Occipital lobe (tissue), 2 donors: ENCODE results near the gene TMEFF1. TPM values are rescaled to one million over a fixed set of nuclear protein-coding genes. Genes with fewer than 3 reads are reported as not detected.
A peak's percentile ranks its signal among the peaks of the same experiment; 100 is the strongest.

ENCODE experiments used
- DNase-seq: peaks from one replicate; lab custom pipeline; 2025; lab: John Stamatoyannopoulos, UW
- total RNA-seq: library from RNA; depleted of rRNA; stranded (reverse); fragments of >200 nt; gene quantifications from one replicate; pipeline ENCODE4 v1.2.3, GENCODE V29; 2014

Gene TMEFF1
- total RNA-seq, 1 donor from 2014 or later: 47.6 TPM

DNA sequence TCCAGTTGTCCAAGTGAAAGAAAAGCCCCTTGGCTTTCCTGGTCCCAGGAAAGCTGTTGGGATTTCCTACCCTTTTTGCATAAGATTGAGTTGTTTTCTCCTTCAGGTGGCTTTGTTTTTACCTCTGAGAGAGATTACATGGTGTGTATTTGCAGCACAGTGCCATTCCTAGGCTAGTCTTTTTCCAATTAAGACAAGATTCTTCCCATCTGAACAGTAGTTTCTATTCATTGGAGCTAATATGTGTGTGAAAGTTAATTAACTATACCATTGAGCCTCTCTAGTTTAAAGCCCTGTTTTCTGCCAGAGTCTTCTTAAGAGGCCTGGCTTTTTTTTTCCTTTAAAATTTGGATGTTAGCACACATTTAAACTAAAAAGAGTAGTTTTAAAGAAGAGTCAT is 25.9 kb upstream of the TMEFF1 start:
- DNase-seq: no peak

DNA sequence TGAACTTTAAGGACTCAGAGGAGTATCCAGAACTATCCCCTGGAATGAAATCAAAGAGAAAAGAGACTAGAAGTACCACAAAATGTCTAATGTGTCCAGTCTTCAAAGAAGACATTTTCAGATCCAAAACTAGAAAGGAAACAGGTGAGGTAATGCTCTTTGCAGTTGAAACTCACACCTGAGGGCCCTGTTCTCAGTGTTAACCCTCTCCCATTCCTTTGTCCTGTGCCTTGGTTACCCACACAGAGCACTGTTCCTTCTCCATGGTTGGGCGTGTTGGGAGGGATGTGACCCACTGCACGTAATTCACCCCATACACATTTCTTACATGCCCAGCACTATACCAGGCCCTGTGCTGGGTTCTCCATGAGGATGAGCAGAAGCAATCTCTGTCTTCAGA is 24.7 kb upstream of the TMEFF1 start:
- no peak for DNase-seq

DNA sequence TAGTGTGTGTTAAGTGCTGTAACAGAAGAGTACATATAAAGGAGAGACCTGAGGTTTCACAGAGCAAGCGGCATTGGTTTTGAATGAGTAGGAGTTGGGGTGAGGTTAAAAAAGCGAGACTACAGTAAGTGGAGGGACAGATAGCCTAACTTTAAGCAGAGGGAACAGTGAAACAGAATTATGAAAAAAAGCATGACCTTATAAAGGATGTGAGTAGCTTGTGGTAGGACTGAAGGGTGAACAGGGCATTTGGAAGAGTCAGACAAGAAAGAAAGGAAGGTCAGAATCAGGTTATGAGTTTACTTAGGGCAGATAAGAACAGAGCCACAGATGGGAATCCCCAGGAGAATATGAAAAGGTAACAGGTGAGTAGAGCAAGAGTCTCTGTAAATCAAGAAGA is 23.5 kb upstream of the TMEFF1 start:
- DNase-seq: no peak

DNA sequence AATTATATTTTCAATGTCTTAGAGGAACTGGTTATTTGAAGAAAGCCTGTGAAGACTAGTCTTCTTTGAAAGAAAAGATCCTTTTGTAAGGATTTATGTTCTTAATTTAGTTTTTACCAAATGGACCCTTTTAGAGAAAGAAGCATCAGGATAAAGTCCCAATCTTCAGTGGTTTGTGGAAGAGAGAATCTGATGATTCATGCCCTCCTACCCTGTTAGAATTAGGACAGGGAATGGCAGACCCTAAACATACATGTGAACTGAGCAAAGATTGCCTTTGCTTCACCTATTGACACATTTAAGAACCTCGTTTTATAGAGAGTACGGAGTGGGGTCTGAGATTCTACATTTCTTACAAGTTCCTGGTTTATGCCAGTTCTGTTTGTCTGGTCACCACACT is 20.1 kb upstream of the TMEFF1 start:
- DNase-seq: no peak

DNA sequence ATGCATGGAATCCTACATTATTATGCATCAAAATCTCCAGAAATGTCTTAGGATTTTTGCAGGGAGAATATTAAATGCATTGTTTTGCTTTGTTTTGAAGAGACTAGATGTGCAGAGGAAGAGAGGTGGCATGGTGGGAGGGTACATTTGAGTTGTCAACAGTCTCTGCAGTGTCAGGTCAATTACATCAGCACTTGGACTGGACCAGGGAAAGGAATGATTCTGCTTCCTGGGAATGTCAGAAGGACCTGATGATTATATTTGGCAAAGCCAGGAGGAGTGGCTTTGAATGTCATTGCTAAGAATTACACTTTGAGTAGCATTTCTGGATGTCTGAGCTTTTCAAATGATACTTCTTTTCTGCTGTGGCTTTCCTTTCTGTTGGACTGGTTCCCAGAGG is 17.5 kb upstream of the TMEFF1 start:
- DNase-seq: no peak

DNA sequence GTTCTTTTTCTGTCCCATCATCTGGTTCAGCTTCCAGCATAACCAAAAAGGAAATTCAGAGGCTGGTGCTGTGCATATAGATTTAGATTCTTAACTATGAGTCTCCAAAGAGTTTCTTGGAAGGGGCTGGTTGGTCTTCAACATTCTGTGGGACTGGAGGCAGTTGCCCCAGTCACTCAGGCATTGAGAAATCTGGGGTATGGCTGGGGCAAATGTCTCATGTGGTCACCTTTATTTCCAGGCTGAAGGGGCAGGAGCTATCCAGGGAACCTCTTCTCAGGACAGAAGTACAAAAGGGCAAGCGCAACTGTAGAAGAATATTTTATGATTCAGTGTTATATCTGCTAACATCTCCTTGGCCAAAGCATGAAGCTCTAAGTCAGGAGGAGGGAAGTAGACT is 15.4 kb upstream of the TMEFF1 start:
- DNase-seq: no peak

DNA sequence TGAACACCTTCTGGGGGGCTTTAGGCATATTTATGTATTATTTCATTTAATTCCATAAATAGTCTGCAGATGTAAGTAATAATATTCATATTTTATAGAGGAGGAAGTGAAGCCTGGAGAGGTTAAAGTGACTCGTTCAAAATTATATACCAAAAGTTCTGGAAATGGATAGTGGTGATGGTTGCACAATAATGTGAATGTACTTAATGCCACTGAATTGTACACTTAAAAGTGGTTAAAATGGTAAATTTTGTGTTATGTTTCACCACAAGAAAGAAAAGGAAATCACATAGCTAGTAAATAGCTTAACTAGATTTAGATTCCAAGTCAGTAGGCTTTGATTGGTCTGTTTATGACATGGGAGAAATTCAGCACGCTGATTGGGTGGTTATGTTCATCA is 13.0 kb upstream of the TMEFF1 start:
- DNase-seq: no peak

DNA sequence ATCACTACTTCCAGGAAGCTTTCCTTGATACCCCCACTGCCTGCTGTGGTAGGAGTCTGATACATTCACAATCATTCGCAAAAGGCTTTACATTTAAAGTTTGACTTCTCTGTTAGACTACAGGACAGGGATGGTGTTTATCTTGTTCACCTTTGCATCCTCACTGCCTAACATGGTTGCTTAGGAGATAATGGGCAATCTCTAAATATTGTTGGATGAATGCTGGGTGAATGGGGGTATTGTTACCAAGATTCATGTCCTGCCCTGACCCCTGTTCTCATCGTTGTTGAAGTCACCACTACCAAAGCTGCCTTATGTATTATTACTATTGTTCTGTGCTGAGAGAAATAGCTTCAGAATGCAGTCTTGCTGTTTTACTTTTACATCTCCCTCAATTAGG is 7.7 kb upstream of the TMEFF1 start:
- DNase-seq: no peak

DNA sequence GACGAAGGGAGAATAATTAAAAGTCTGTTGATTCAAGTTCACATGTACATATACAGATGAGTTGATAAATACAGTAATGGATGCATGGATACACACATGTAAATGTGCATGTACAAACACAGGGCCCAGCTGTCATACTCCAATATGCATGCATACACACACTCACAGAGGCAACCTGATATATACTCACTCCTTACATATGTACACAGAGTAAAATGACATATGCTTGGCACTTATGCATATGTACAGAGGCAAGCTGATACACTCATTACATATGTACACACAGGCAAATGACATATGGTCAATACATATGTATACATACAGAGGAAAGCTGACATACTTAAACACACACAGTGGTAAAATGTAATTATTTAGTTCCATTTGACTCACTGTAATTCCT is 7.2 kb upstream of the TMEFF1 start:
- DNase-seq: no peak

DNA sequence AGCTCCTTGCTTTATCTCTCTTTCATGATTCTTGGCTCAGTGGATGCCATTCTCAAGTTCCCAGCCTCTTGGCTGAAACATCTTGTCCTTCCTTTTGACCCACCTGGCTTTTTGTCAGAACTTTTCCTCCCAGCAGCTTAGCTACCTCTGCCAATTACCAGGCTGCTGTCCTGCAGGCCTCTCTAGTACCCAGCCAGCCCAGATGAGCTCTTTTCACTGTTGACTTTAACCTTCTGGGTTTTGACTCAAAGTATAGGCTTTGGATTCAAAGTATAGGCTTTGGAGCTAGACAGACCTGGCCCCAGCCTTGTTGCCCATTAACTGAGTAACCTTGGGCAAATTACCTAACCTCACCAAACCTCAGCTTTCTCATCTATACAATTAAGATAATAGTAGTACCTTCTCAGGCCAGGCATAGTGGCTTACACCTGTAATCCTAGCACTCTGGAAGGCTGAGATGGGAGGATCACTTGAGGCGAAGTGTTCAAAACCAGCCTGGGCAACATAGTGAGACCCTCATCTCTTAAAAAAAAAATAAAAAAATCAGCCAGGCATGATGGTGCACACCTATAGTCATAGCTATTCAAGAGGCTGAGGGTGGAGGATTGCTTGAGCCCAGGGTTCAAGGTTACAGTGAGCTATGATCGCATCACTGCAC is 6.6 kb upstream of the TMEFF1 start:
- no peak for DNase-seq

DNA sequence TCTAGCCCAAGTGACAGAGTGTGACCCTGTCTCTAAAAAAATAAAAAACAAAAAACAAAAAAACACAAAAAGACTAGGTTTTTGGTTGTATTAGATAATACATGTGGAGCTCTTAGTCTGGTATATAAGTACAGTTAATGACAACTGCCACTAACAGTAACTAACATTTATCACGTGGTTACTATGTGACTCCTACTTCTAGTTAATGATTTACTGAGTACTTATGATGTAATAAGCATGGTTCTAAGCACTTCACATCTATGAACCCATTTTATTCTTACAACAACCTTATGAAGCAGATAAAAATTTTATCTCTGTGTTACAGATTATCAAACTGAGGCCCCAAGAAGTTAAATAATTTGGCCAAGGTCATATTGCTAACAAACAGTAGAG is 6.1 kb upstream of the TMEFF1 start:
- DNase-seq: no peak

DNA sequence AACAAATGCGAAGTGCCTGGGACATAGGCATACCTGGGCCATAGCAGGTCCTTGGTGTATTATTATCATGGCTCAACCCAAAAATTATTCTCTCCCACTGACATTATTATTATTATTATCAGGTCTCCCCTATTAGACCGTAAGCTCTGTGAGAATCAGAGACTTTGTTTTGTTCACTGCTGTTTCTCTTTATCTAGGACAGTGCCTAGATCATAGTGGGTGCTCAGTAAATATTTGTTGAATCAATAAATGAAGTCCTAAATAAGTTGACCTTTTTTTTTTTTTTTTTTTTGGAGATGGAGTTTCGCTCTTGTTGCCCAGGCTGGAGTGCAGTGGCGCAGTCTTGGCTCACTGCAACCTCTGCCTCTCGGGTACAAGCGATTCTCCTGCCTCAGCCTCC is 4.9 kb upstream of the TMEFF1 start:
- DNase-seq: no peak

DNA sequence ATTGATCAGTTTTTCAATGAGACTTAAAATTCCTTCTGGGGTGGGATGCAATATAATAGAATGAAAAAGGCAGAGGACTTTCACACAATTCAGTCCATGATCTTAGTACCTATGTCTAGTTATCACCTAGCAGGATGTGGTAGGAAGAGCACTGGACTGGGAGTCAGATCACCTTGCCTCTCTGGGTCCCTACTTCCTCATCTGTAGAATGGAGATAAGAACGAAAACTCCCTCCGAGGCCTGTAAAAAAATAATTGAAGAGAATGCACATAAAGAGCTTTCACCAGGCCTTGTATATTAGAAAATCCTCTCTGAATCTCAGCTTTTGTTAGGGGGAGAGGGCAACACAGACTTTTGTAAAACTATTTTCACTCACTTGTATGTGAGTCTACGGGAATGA is 681 bp upstream of the TMEFF1 start:
- no peak for DNase-seq

DNA sequence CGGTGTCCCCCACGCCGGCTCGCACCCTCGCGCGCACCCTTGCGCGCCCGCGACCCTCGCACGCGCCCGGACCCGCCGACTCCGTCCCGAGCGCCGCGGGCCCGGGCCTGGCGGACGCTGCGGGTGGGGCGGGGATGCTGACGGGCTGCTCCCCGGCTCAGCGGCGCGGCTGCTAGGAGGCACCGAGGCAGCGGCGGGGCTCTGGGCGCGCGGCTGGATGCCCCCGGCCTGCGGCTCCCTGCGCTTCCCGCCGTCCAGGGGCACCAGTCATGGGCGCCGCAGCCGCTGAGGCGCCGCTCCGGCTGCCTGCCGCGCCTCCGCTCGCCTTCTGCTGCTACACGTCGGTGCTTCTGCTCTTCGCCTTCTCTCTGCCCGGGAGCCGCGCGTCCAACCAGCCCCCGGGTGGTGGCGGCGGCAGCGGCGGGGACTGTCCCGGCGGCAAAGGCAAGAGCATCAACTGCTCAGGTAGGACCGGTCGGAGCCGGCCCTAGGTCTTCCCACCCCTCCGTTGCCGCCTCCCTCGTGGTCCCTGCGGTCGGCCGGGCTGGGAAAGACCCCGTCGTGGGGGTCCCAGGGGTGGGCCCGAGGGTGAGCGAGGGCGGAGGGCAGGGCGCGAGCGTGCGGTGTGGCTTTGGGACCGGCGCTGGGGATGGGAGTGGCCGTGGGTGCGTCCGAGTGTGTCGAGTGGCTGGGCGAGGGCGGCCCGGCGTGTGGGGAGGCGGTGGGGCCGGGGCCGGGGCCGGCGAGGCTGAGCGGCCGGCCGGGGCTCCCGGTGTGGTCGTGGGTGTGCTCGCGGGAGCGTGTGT is 530 bp downstream of the TMEFF1 start:
- peak; percentile 52 for DNase-seq

DNA sequence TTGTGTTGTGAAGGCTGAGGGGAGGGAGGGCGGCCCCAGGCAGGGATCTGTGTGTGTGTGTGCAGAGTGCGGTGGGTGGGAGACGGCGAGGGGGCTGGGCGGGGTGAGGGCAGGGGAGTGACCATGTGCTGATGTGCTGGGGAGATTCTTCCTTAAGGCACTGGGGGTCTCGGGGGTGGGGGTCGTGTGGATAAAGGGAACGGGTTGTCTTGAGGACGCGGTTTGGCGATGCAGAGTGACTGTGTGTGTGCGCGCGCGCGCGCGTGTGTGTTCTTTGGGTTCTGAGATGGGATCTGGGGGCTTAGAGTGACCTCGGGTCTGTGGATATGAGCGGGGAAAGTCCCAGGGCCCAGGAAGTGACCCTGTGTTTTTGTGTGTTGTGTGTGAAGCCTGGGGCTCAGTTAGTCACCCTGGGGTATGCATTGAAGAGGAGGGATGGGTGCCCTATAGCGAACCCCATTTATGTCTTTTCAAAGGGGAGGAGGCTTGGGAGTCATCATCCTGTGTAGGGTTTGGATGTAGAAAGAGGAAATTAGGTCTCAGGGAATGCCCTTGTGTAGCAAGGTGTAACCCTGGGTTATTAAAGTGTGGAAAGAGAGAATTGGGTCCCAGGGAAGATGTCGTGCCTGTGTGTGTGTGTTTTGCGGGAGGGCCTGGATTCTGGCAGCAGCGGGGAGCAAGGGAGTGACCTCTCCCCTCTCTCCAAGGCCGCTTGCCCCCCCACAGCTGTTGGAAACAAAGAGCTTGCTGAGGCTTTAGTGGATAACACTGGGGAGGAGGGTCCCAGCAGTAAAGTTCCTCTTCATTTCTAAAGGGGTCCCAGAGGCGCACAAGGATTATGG is 1.4 kb downstream of the TMEFF1 start:
- no peak for DNase-seq

DNA sequence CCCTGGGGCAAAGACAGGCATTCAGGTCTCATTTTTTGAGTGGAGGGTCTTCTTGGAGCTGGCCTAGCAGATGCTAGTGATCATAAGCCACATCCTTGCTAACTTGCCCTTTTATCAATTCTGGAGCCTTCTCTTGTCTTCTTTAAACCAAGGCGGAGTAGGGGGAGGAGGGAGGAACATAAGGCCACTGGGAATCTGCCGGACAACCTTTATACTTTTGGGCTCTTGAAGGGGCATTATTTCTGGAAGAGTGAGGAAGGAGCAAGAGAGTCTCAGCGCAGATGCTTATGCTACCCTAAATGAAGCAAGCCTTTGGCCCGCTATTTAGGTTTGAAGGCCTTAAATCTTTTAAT is 2.0 kb downstream of the TMEFF1 start:
- DNase-seq: no peak

DNA sequence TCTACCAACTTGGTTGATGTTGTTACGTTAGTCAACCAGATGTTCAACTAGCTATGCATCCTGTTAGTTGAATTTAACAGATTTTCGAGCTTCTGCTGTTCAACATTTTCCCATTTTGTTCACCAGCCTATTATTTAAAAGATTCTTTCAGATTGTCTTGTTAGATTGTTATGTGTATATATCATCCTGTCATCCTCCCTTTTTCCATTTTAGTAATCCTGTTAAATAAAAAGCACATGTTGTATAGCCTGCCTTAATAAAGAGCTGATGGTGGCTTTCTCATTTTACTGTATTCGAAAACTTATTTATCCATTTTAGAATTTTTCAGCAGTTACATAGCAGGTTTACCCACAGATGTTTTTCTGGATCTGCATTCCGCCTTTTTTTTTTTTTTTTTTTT is 4.3 kb downstream of the TMEFF1 start:
- DNase-seq: no peak

DNA sequence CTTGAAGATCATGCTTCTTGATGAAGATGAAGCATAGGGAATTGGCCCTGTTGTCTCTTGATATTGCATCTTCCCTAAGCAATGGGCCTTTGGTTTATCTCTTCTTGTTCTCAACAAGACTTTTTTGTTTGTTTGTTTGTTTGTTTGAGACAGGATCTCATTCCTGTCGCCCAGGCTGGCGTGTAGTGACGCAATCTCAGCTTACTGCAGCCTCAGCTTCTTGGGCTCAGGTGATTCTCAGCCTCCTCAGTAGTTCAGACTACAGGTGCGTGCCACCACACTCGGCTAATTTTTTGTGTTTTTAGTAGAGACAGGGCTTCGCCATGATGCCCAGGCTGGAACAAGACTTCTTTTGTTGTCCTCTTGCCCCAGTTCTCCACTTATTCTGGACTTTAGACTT is 5.2 kb downstream of the TMEFF1 start:
- no peak for DNase-seq

DNA sequence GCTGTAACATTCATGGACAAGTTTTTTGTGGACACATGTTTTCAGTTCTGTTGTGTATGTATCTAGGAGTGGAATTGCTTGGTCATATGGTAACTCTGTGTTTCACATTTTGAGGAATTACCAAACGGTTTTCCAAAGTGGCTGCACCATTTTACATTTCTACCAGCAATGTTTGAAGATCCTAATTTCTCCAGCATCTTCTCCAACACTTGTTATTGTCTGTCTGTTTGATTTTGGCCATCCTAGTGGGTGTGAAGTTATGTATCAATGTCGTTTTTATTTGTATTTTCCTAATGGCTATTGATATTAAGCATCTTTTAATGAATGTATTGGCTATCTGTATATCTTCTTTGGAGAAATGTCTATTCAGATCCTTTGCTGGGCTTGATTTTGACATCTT is 6.9 kb downstream of the TMEFF1 start:
- DNase-seq: no peak

DNA sequence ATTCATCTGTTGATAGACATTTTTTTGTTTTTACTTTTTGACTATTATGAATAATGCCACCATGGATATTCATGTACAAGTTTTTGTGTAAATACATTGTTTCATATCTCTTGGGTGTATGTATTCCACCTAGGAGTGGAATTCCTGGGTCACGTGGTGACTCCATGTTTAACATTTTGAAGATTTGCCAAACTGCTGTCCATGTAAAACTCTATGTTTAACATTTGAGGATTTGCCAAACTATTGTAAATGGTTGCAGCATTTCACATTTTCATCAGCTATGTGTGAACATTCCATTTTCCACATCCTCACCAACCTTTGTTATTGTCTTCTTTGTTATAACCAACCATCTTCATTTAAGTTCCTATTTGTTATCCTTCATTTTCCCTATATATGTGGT is 12.2 kb downstream of the TMEFF1 start:
- no peak for DNase-seq

DNA sequence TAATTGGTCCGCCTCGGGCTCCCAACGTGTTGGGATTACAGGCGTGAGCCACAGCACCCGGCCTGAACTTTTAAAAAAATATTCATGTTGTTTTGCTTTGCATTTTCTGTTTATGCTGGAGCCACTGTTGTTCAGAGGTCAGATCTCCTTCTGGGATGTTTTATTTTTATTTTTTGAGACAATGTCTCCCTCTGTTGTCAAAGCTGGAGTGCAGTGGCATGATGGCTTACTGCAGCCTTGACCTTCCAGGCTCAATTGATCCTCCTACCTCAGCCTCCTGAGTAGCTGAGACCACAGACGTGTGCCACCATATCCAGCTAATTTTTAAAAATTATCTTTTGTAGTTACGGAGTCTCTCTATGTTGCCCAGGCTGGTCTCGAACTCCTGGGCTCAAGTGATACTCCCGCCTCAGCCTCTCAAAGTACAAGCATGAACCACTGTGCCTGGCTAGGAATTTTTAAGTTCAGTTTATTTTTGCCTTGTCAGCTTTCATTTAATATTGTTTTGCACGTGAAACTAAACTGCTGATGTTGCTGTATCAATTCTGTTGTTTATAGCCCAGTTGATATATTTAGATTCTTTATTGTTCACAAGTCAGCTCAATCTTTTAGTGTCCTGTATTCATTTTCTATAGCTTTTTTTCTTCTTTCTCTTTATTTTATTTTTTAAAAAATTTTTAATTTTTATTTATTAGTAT is 13.7 kb downstream of the TMEFF1 start:
- DNase-seq: no peak

DNA sequence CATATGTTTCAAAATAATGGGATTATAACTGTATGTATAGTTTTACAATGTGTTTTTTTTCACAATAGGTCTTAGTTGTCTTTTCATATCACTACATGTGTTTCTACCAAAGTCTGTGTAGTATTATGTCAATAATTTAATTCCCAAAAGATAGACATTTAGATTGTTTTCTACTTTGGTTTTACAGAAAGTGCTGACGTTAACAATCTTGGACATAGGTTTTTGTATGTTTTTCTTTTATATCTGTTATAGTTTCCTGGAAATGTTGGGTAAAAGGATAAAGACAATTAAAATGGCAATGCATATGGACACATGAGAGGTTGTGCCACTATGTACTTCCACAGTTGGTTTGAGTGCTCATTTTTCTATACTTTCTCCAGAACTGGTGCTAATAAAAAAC is 15.2 kb downstream of the TMEFF1 start:
- DNase-seq: no peak
